ENCODE results near the gene MAST4.
A peak's percentile ranks its signal among the peaks of the same experiment; 100 is the strongest.

The MAST4 gene

GRCh38 chr5:67082941-67083340 lies 486.7 kb downstream of the MAST4 start:
- no peaks in the 10 kb centered on the region for H3K9me3 ChIP-seq (ENCODE audit: control insufficient read depth, low read length)
- no peak for DNase-seq
- no peak overlapping the region for H2BK12ac ChIP-seq (ENCODE audit: low read length in 2 of 2)
- no peak overlapping the region for H2BK15ac ChIP-seq (ENCODE audit: low read depth, poor library complexity, severe bottlenecking)
- H4K8ac ChIP-seq (ENCODE audit: low read length), result no peak overlapping the region
- H3K23ac ChIP-seq (ENCODE audit: low read length in 2 of 2), result no peak overlapping the region
- no CpG with 5 or more reads among the region's 1 CpG for WGBS
- no peak overlapping the region for H2AFZ ChIP-seq (ENCODE audit: low read depth, low read length)
- peaks cover 16% of the 10 kb centered on the region for H3K79me1 ChIP-seq (replicated peaks; ENCODE audit: low read length, poor library complexity, severe bottlenecking)
- no peak overlapping the region for H3K27ac ChIP-seq (ENCODE audit: low read length, poor library complexity, severe bottlenecking)
- peaks cover 0 to 5% of the 10 kb centered on the region in 2 experiments for H3K36me3 ChIP-seq (ENCODE audit: control insufficient read depth in 1 of 2, insufficient read depth in 2 of 2, low read depth in 1 of 2, low read length in 2 of 2)
- no peak overlapping the region for H3K4ac ChIP-seq (ENCODE audit: low read depth in 1 of 2, low read length in 2 of 2)
- H3K9ac ChIP-seq (ENCODE audit: low read length), result no peak overlapping the region
- H3K4me2 ChIP-seq (ENCODE audit: low read length, poor library complexity, severe bottlenecking), result no peak overlapping the region
- no peak overlapping the region for H2BK5ac ChIP-seq (ENCODE audit: low read depth, low read length, poor library complexity, severe bottlenecking)
- H2BK120ac ChIP-seq (ENCODE audit: low read depth, low read length), result no peak overlapping the region
- H3K4me3 ChIP-seq (ENCODE audit: insufficient read depth in 1 of 2, low read depth in 1 of 2, low read length in 2 of 2), result no peak overlapping the region
- no peak overlapping the region for H4K91ac ChIP-seq (ENCODE audit: low read length)
- H3K4me1 ChIP-seq (ENCODE audit: control insufficient read depth, insufficient read depth, low read depth, low read length), result no peaks in the 10 kb centered on the region
- H3K18ac ChIP-seq (ENCODE audit: low read depth in 1 of 2, low read length in 2 of 2), result no peak overlapping the region
- H3K14ac ChIP-seq (ENCODE audit: low read length in 2 of 2), result no peak overlapping the region
- no peaks in the 10 kb centered on the region for H3K27me3 ChIP-seq (ENCODE audit: control insufficient read depth in 1 of 2, insufficient read depth in 1 of 2, low read length in 2 of 2)
- H2AK5ac ChIP-seq (ENCODE audit: low read length, severe bottlenecking), result no peak overlapping the region

GRCh38 chr5:67085616-67086015 lies 489.4 kb downstream of the MAST4 start:
- Histone ChIP-seq H3K4me1 (ENCODE audit: control insufficient read depth, insufficient read depth, low read depth, low read length) (peaks cover 5% of the 10 kb centered on the region), H3K4me2 (ENCODE audit: low read length, poor library complexity, severe bottlenecking) (no peak overlapping the region), H3K4ac (ENCODE audit: low read depth in 1 of 2, low read length in 2 of 2) (no peak overlapping the region), H2AK5ac (ENCODE audit: low read length, severe bottlenecking) (no peak overlapping the region), H4K8ac (ENCODE audit: low read length) (no peak overlapping the region), H2BK12ac (ENCODE audit: low read length in 2 of 2) (no peak overlapping the region), H2AFZ (ENCODE audit: low read depth, low read length) (no peak overlapping the region), H3K9ac (ENCODE audit: low read length) (no peak overlapping the region), H3K18ac (ENCODE audit: low read depth in 1 of 2, low read length in 2 of 2) (no peak overlapping the region), H3K27ac (ENCODE audit: low read length, poor library complexity, severe bottlenecking) (no peak overlapping the region), H2BK120ac (ENCODE audit: low read depth, low read length) (no peak overlapping the region), H3K14ac (ENCODE audit: low read length in 2 of 2) (no peak overlapping the region), H3K27me3 (ENCODE audit: control insufficient read depth in 1 of 2, insufficient read depth in 1 of 2, low read length in 2 of 2) (no peaks in the 10 kb centered on the region), H3K23ac (ENCODE audit: low read length in 2 of 2) (no peak overlapping the region), H4K91ac (ENCODE audit: low read length) (no peak overlapping the region), H2BK5ac (ENCODE audit: low read depth, low read length, poor library complexity, severe bottlenecking) (no peak overlapping the region), H3K4me3 (ENCODE audit: insufficient read depth in 1 of 2, low read depth in 1 of 2, low read length in 2 of 2) (no peak overlapping the region), H3K79me1 (replicated peaks; ENCODE audit: low read length, poor library complexity, severe bottlenecking) (peaks cover 17% of the 10 kb centered on the region), H3K36me3 (ENCODE audit: control insufficient read depth in 1 of 2, insufficient read depth in 2 of 2, low read depth in 1 of 2, low read length in 2 of 2) (peaks cover 0 to 3% of the 10 kb centered on the region in 2 experiments), H3K9me3 (ENCODE audit: control insufficient read depth, low read length) (no peaks in the 10 kb centered on the region), H2BK15ac (ENCODE audit: low read depth, poor library complexity, severe bottlenecking) (no peak overlapping the region)
- no peak for DNase-seq
- WGBS, result 96% methylated on average over 2 of the region's 4 CpGs

- Histone ChIP-seq H2AK5ac (ENCODE audit: low read length, severe bottlenecking) (peak overlapping the region; percentile 11), H4K91ac (ENCODE audit: low read length) (peak overlapping the region; percentile 2), H2BK120ac (ENCODE audit: low read depth, low read length) (no peak overlapping the region), H3K27me3 (ENCODE audit: control insufficient read depth in 1 of 2, insufficient read depth in 1 of 2, low read length in 2 of 2) (no peaks in the 10 kb centered on the region), H2BK12ac (ENCODE audit: low read length in 2 of 2) (peak overlapping the region in 1 of 2 experiments; percentile 67), H3K27ac (ENCODE audit: low read length, poor library complexity, severe bottlenecking) (peak overlapping the region; percentile 3), H4K8ac (ENCODE audit: low read length) (peak overlapping the region; percentile 49), H3K4ac (ENCODE audit: low read depth in 1 of 2, low read length in 2 of 2) (no peak overlapping the region), H2BK5ac (ENCODE audit: low read depth, low read length, poor library complexity, severe bottlenecking) (no peak overlapping the region), H3K9me3 (ENCODE audit: control insufficient read depth, low read length) (no peaks in the 10 kb centered on the region), H3K79me1 (replicated peaks; ENCODE audit: low read length, poor library complexity, severe bottlenecking) (peaks cover 17% of the 10 kb centered on the region), H3K36me3 (ENCODE audit: control insufficient read depth in 1 of 2, insufficient read depth in 2 of 2, low read depth in 1 of 2, low read length in 2 of 2) (peaks cover 0 to 6% of the 10 kb centered on the region in 2 experiments), H3K4me2 (ENCODE audit: low read length, poor library complexity, severe bottlenecking) (no peak overlapping the region), H2BK15ac (ENCODE audit: low read depth, poor library complexity, severe bottlenecking) (no peak overlapping the region), H3K4me1 (ENCODE audit: control insufficient read depth, insufficient read depth, low read depth, low read length) (peaks cover 5% of the 10 kb centered on the region), H3K9ac (ENCODE audit: low read length) (no peak overlapping the region), H2AFZ (ENCODE audit: low read depth, low read length) (no peak overlapping the region), H3K14ac (ENCODE audit: low read length in 2 of 2) (no peak overlapping the region), H3K4me3 (ENCODE audit: insufficient read depth in 1 of 2, low read depth in 1 of 2, low read length in 2 of 2) (no peak overlapping the region), H3K23ac (ENCODE audit: low read length in 2 of 2) (no peak overlapping the region), H3K18ac (ENCODE audit: low read depth in 1 of 2, low read length in 2 of 2) (peak overlapping the region; percentile 31 to 71)
- 89% methylated on average over 4 of the region's 4 CpGs for WGBS
- peak; percentile 50 for DNase-seq
Observed at GRCh38 chr5:67089200-67089725, 493.1 kb downstream of the MAST4 start.

GRCh38 chr5:67090040-67090439 lies 493.8 kb downstream of the MAST4 start:
- Histone ChIP-seq H3K36me3 (ENCODE audit: control insufficient read depth in 1 of 2, insufficient read depth in 2 of 2, low read depth in 1 of 2, low read length in 2 of 2) (peaks cover 0 to 6% of the 10 kb centered on the region in 2 experiments), H3K9me3 (ENCODE audit: control insufficient read depth, low read length) (no peaks in the 10 kb centered on the region), H3K27me3 (ENCODE audit: control insufficient read depth in 1 of 2, insufficient read depth in 1 of 2, low read length in 2 of 2) (no peaks in the 10 kb centered on the region), H2BK120ac (ENCODE audit: low read depth, low read length) (no peak overlapping the region), H2AK5ac (ENCODE audit: low read length, severe bottlenecking) (no peak overlapping the region), H2BK15ac (ENCODE audit: low read depth, poor library complexity, severe bottlenecking) (no peak overlapping the region), H2AFZ (ENCODE audit: low read depth, low read length) (no peak overlapping the region), H3K9ac (ENCODE audit: low read length) (no peak overlapping the region), H3K18ac (ENCODE audit: low read depth in 1 of 2, low read length in 2 of 2) (no peak overlapping the region), H3K4ac (ENCODE audit: low read depth in 1 of 2, low read length in 2 of 2) (no peak overlapping the region), H2BK5ac (ENCODE audit: low read depth, low read length, poor library complexity, severe bottlenecking) (no peak overlapping the region), H3K27ac (ENCODE audit: low read length, poor library complexity, severe bottlenecking) (no peak overlapping the region), H3K23ac (ENCODE audit: low read length in 2 of 2) (no peak overlapping the region), H2BK12ac (ENCODE audit: low read length in 2 of 2) (no peak overlapping the region), H3K4me1 (ENCODE audit: control insufficient read depth, insufficient read depth, low read depth, low read length) (peaks cover 5% of the 10 kb centered on the region), H4K8ac (ENCODE audit: low read length) (no peak overlapping the region), H4K91ac (ENCODE audit: low read length) (no peak overlapping the region), H3K4me3 (ENCODE audit: insufficient read depth in 1 of 2, low read depth in 1 of 2, low read length in 2 of 2) (no peak overlapping the region), H3K14ac (ENCODE audit: low read length in 2 of 2) (no peak overlapping the region), H3K4me2 (ENCODE audit: low read length, poor library complexity, severe bottlenecking) (no peak overlapping the region), H3K79me1 (replicated peaks; ENCODE audit: low read length, poor library complexity, severe bottlenecking) (peaks cover 15% of the 10 kb centered on the region)
- no peak for DNase-seq
- 83% methylated on average over 2 of the region's 2 CpGs for WGBS
